ENCODE results near the gene MITF. TPM values are rescaled to one million over a fixed set of nuclear protein-coding genes. Genes with fewer than 3 reads are reported as not detected.

Gene MITF
- polyA plus RNA-seq, 1 donor from 2014 or later: not detected

DNA sequence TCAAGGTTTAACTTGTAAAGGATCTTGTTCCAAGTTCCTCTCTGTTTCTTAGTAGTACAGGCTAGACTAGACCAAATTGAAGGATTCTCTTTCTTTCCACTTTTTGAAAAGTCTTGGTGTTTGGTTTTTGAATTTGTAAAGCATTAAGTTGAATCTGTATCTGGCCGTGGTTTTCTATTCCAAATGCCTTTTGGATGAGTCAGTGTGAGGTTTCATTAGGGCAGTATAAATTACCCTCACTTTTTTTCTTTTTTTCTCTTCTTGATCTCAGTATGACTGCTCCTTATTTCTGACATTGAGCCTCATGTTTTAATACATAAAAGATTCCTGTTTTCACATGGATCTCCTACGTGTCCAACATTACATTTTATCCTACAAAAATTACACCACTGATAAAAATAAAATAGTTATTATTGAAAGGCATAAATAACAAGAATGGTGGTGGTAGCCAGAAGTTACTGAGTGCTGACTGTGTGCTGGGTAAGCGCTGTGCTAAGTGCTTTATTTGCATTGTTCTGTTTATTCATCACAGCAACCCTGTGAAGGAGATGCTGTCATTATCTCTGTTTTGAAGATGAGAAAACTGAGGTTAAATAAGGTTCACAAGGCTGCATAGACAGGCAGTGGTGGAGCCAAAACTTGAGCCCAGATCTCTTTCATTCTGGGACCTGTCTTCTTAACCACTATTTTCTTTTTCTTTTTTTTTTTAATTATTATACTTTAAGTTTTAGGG is 48.3 kb downstream of the MITF start:
- Histone ChIP-seq H3K9ac (ENCODE audit: low read length) (no peak overlapping the region), H3K79me2 (replicated peaks; ENCODE audit: insufficient read depth, low read length) (no peaks in the 10 kb centered on the region), H3K27me3 (ENCODE audit: insufficient read depth, low read depth, low read length) (no peaks in the 10 kb centered on the region), H2AFZ (ENCODE audit: low read depth, low read length) (no peak overlapping the region), H3K4me2 (ENCODE audit: low read length) (no peak overlapping the region), H3K27ac (ENCODE audit: low read length) (no peak overlapping the region), H4K20me1 (ENCODE audit: insufficient read depth) (no peaks in the 10 kb centered on the region), H3F3A (ENCODE audit: insufficient read depth, low read length, poor library complexity, severe bottlenecking) (no peaks in the 10 kb centered on the region), H3K36me3 (ENCODE audit: insufficient read depth, low read length) (no peaks in the 10 kb centered on the region), H3K9me3 (ENCODE audit: low read length) (no peaks in the 10 kb centered on the region), H3K9me2 (ENCODE audit: insufficient read depth, low read length) (no peaks in the 10 kb centered on the region), H3K4me3 (ENCODE audit: low read length) (no peak overlapping the region)
- no peak for TF ChIP-seq TAF1 (IDR thresholded peaks at IDR 0.05; ENCODE audit: low read depth)

- no peaks in the 10 kb centered on the region for H3K9me3 ChIP-seq (ENCODE audit: low read length)
- no peak overlapping the region for H2AFZ ChIP-seq (ENCODE audit: low read depth, low read length)
- H4K20me1 ChIP-seq (ENCODE audit: insufficient read depth): no peaks in the 10 kb centered on the region
- H3K79me2 ChIP-seq (replicated peaks; ENCODE audit: insufficient read depth, low read length): no peaks in the 10 kb centered on the region
- H3K4me3 ChIP-seq (ENCODE audit: low read length): no peak overlapping the region
- H3K27me3 ChIP-seq (ENCODE audit: insufficient read depth, low read depth, low read length): no peaks in the 10 kb centered on the region
- H3K27ac ChIP-seq (ENCODE audit: low read length): no peak overlapping the region
- no peaks in the 10 kb centered on the region for H3K9me2 ChIP-seq (ENCODE audit: insufficient read depth, low read length)
- H3K9ac ChIP-seq (ENCODE audit: low read length): no peak overlapping the region
- no peaks in the 10 kb centered on the region for H3F3A ChIP-seq (ENCODE audit: insufficient read depth, low read length, poor library complexity, severe bottlenecking)
- no peaks in the 10 kb centered on the region for H3K36me3 ChIP-seq (ENCODE audit: insufficient read depth, low read length)
- TF ChIP-seq EP300 (conservative IDR thresholded peaks at IDR 0.05; ENCODE audit: poor library complexity, severe bottlenecking): no peak
- no peak for TF ChIP-seq TAF1 (IDR thresholded peaks at IDR 0.05; ENCODE audit: low read depth)
- no peak for TF ChIP-seq POLR2AphosphoS5 (IDR thresholded peaks at IDR 0.05)
- TF ChIP-seq RAD21 (conservative IDR thresholded peaks at IDR 0.05): no peak
- TF ChIP-seq REST (IDR thresholded peaks at IDR 0.05; ENCODE audit: borderline replicate concordance): no peak
- TF ChIP-seq, protein P1, sequence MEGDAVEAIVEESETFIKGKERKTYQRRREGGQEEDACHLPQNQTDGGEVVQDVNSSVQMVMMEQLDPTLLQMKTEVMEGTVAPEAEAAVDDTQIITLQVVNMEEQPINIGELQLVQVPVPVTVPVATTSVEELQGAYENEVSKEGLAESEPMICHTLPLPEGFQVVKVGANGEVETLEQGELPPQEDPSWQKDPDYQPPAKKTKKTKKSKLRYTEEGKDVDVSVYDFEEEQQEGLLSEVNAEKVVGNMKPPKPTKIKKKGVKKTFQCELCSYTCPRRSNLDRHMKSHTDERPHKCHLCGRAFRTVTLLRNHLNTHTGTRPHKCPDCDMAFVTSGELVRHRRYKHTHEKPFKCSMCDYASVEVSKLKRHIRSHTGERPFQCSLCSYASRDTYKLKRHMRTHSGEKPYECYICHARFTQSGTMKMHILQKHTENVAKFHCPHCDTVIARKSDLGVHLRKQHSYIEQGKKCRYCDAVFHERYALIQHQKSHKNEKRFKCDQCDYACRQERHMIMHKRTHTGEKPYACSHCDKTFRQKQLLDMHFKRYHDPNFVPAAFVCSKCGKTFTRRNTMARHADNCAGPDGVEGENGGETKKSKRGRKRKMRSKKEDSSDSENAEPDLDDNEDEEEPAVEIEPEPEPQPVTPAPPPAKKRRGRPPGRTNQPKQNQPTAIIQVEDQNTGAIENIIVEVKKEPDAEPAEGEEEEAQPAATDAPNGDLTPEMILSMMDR (IDR thresholded peaks at IDR 0.05; ENCODE audit: poor library complexity, severe bottlenecking): no peak
- no peak for TF ChIP-seq MXI1 (conservative IDR thresholded peaks at IDR 0.05; ENCODE audit: poor library complexity, severe bottlenecking)
- no peak for TF ChIP-seq SMC3 (conservative IDR thresholded peaks at IDR 0.05; ENCODE audit: poor library complexity)
- TF ChIP-seq EZH2 (IDR thresholded peaks at IDR 0.05; ENCODE audit: borderline replicate concordance, insufficient read depth, low read length, poor library complexity, severe bottlenecking): no peak
- no peak overlapping the region for H3K4me2 ChIP-seq (ENCODE audit: low read length)
Measured at GRCh38 chr3:69791106-69791505, 51.8 kb downstream of the MITF start.
